Skeletal muscle cell (primary cell): ENCODE data around the gene TBXAS1.

ENCODE experiments used
- DNase-seq: peaks from one replicate; pipeline ENCODE4 v3.0.0-alpha.2; 2010; ENCODE audit warnings: low read depth
- H3K4me3 ChIP-seq: 2 replicates; pipeline ENCODE4 v1.5.1; 2011; ENCODE audit warnings: low read depth, mild to moderate bottlenecking, control low read depth, low read length, moderate library complexity

The TBXAS1 gene

DNA sequence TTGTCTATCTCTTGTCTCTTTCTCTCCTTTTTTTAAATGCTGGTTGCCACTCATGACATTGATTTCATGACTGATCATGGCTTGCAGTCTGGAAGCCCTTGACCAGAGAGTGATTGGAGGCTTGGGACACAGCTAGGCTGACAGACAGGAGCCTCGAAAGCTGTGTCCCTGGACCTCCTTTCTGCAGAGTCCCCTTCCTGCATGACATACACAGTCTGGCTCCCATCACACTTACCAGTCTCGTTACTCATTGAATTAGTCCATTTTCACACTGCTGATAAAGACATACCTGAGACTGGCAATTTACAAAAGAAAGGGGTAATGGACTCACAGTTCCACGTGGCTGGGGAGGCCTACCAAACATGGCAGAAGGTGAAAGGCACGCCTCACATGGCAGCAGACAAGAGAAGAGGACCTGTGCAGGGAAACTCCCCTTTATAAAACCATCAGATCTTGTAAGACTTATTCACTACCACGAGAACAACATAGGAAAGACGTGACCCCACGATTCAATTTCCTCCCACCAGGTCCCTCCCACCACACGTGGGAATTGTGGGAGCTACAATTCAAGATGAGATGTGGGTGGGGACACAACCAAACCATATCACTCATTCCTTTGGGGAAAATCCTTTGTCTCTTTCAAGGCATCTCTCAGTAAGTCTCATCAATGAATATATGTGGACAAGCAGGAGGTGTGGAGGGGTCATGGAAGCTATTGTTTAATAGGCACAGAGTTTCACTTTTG is 102.3 kb downstream of the TBXAS1 start:
- no peak for DNase-seq
- no peak overlapping the region for H3K4me3 ChIP-seq

DNA sequence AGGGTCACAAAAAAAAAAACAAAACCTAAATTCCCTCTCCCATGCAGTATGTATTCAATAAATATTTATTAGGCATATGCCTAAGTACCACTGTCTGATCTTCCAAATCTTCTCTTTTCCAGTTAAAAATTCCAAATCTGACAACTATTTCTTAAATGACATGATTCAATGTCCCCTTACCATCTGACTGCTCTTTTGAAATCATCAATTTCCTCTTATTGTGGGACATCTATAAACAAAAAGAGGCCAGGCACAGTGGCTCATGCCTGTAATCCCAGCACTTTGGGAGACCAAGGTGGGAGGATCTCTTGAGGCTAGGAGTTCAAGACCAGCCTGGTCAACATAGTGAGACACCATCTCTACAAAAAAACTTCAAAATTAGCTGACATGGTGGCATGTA is 103.5 kb downstream of the TBXAS1 start:
- DNase-seq = no peak
- H3K4me3 ChIP-seq = no peak overlapping the region

DNA sequence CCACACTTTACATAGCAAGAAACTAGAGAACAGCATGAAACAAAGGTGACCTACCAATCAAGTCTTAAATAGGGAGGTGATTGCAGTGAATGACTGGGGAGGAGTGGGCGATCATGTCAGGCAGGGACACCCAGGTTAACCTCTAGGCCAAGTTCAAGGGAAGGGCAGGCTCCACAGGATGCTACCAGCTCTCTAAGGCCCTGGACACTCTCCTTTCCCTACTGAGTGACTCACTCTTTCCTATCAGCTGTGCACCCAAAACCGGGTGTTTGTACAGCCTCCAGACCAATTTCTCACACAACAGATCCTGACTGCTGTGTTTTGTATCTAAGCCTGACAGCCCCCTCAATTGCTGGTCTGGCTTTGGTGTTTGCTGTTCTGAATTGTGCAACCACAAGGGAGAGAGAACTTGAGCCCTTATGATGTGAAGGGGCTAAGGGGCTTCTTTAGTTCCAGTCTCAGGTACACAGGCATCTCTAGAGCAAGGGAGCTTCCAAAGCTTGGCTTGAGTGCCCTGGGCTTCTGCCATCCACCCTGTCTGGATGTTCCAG is 107.8 kb downstream of the TBXAS1 start:
- DNase-seq = peak; percentile 47
- no peak overlapping the region for H3K4me3 ChIP-seq

DNA sequence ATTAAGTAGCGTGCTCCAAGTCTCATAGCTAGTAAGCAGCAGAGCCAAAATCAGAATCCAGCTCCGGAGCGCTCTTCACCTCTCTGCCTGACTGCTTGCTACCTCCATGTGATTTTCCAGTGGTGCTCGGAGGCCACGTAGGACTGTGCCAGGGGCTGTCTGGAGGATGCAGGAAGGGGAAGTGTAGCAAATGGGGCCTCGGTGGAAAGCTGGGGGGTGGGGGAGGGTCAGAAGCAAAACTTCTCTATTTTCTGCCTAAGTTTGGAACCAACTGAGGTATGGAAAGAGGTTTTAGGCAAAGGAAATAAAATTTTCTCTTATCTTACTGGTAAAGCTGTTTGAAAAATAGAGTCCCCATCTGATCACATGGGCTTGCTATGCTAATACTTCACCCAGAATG is 108.7 kb downstream of the TBXAS1 start:
- DNase-seq = no peak
- no peak overlapping the region for H3K4me3 ChIP-seq

DNA sequence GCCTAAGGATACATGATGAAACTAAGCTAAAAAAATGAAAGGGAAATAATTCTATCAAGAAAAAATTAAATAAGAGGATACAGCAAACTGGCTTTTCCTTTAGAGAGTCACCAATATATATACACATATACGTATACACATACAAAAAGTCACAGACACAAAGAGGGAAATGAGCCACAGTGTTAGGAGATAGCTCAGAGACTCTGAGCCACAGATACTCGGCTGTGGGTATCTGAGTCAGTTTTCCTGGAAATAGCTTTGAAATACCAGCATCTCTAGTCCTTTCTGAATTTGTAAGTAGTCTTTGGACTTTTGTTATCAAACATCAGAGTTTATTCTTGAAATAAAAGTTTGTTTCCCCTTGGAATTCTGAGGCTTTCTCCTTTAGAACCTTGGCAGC is 111.8 kb downstream of the TBXAS1 start:
- no peak for DNase-seq

DNA sequence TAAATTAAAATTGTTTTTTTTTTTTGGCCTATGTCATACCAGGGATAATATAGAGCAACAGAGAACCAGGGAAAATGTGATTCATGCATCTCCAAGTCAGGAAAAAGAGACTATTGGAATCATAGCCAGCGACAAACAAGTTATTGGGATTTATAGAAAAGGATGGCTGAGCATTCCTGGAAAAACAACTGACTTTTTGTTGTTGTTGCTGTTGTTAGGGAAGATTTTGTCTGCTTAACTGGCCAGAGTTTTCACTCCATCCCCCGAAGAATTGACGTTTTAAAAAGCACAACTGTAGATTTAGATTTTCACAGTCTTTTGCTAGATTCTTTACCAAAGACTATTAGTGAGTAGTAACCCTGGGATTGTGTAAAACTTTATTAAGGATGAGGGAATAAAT is 112.4 kb downstream of the TBXAS1 start:
- DNase-seq = no peak

More for the DNA sequence above, 111.8 kb downstream of the TBXAS1 start:
- H3K4me3 ChIP-seq = no peak overlapping the region

DNA sequence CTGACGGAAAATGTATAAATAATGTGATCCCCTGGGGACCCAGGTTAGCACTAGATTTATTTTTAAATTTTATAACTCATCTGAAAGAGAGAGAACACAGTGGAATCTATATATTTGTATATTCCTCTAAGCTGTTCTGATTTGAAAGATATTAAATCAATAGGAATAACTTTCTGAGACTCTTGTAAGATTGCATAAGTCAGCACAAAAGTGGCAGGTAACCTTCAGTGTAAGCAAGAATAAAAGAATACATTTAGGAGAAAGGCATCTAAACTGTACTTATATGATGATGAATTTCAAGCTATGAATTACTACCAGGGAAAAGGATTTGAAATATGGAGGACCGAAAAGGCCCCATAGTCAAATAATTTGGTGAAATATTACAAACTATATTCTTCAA is 112.8 kb downstream of the TBXAS1 start:
- H3K4me3 ChIP-seq = no peak overlapping the region
- DNase-seq = no peak

More for the DNA sequence above, 112.4 kb downstream of the TBXAS1 start:
- H3K4me3 ChIP-seq = no peak overlapping the region

DNA sequence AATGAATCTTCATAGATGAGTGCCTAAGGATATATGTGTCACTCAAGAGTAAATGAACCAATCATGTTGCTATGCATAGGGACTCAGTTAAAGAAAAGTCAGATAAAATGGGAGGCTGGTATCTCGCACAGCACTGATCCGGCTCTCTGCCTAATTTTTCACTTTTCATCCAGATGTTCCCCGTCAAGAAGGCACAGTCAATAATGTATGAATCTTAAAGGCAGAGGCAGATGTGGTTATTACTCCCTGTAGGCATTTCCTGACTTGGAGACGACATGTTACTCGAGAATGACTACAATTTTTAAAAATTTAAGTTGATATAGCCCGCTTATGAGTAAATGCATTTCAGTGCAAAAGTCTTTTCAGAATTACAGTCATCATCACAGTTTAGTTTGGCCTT is 113.6 kb downstream of the TBXAS1 start:
- no peak for DNase-seq

DNA sequence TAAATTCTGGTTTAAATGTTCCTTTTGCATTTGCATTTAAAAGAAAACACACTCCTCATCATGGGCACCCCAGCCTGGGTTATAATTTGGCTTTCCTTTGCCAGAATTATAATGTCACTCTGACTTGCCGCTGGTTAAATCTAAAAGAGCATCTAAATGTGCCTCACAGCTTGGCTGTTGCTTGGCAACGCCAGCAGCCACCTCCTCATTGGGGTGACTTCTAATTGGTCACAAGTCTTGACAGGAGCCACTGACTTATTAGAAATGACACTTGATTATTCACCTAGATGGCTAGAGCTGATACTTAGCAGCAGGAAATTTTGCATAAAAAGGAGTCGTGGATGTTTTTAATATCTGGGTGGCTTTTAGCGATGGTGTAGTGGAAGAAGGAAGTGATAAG is 114.3 kb downstream of the TBXAS1 start:
- DNase-seq = no peak
- H3K4me3 ChIP-seq = no peak overlapping the region

More for the DNA sequence above, 113.6 kb downstream of the TBXAS1 start:
- H3K4me3 ChIP-seq = no peak overlapping the region

DNA sequence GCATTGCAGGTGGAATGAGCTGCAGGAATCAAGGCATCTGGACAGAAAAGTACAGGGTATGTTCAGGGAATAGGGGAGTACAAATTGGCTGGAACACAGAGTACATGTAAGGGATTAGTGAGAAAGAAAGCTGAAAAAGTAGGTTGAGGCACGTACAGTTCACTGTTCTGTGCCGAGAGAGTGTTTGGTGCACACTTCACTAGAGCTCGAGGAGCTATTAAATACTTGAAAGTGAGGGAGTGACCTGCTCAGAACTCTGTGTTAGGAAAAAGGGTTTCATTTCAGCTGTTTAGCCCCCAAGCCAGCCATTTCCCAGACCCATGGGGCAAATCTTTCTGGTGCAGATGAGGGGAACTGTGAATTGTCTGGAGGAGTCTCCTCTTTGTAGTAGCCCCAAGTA is 115.2 kb downstream of the TBXAS1 start:
- DNase-seq = no peak
- no peak overlapping the region for H3K4me3 ChIP-seq

DNA sequence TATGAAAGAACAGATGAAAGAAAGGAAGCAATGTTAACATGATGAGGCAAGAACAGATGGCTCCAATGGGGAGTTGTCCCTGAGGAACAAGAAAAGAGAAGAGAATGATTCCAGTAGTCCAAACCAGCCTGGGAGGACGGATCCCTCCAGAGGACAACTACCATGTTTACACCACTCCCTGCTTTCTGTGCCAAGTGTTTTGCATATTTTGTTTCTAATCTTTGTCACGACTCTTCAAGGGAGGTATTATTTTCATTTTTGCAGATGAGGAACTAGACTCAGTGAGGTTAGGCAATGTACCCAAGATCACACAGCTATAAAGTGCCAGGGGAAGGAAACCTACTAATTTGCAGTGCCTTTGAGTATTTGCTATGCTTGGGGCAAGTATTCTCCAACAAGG is 117.5 kb downstream of the TBXAS1 start:
- H3K4me3 ChIP-seq = no peak overlapping the region
- DNase-seq = no peak

DNA sequence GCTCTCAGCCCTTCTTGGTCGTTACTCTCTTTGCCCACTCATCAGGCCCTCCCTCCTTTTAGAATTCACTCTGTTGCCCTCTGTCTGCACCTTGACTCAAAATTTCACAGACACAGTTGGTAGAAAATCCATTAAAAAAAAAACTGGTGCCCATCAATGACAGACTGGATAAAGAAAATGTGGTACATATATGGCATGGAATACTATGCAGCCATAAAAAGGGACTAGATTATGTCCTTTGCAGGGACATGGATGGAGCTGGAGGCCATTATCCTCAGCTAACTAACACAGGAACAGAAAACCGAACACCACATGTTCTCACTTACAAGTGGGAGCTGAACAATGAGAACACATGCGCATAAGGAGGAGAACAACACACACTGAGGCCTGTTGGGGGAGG is 118.0 kb downstream of the TBXAS1 start:
- no peak overlapping the region for H3K4me3 ChIP-seq
- no peak for DNase-seq

DNA sequence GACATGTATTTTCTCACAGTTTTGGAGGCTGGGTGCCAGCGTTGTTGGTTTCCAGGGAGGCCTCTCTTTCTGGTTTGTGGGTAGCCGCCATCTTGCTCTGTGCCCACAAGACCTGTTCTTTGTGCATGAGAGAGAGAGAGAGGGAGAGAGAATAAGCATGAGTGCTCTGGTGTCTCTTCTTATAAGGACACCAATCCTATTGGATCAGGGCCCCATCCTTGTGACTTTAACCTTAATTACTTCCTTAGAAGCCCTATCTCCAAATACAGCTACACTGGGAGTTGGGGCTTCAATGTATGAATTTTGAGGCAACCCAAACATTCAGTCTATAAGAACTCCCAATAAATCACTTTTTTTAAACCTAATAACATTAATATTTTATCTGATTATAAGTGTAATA is 119.1 kb downstream of the TBXAS1 start:
- no peak for DNase-seq
- H3K4me3 ChIP-seq = no peak overlapping the region

DNA sequence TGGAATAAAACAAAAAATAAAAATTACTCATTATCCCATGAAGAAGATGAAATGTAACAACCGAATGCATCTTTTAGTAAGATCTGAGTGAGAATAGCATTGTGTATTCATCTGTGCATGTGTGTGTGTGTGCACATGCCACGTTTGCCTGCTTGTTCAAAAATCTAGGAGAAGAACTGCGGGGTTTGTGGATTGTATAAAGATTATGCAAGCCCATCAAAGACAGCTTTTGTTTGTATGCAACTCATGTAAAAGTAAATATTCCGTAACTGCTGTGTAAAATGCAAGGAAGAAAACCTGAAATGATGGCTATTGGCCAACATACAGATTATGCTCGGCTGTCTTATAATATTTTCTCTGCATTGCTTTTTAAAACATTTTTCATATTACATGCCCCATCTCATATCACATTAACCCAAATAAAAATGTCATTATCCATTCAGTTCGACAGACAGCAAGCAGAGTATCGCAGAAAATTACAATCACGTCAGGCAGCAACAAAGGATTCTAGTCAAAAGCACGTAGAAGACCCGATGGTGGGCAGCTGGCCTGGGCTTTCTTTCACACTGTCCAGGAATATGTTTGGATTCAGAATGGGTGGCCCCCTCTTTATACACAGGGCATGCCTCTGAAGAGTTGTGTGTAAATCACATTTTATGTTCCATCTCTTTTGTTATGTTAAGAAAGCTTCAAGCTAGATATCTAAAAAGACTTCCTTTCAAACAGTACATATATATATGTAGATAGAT is 119.7 kb downstream of the TBXAS1 start:
- no peak overlapping the region for H3K4me3 ChIP-seq
- DNase-seq = no peak

DNA sequence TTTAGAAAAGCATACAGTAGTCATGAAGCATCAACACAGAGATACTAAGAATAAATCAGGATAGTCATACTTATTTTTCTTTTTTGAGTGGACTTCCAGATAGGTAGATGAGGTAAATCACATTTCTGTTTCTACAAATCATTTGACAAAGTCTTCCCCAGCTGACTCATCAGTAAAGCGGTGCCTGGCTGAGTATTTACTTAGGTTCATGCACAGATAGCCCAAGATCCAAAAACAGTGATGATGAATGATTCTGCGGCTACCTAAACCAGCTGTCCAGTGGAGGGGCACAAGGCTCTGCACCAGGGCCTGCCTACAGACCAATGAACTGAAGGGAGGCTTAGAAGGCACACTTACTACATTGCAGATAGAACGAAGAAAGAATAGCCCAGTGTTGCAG is 120.6 kb downstream of the TBXAS1 start:
- DNase-seq = no peak
- no peak overlapping the region for H3K4me3 ChIP-seq

DNA sequence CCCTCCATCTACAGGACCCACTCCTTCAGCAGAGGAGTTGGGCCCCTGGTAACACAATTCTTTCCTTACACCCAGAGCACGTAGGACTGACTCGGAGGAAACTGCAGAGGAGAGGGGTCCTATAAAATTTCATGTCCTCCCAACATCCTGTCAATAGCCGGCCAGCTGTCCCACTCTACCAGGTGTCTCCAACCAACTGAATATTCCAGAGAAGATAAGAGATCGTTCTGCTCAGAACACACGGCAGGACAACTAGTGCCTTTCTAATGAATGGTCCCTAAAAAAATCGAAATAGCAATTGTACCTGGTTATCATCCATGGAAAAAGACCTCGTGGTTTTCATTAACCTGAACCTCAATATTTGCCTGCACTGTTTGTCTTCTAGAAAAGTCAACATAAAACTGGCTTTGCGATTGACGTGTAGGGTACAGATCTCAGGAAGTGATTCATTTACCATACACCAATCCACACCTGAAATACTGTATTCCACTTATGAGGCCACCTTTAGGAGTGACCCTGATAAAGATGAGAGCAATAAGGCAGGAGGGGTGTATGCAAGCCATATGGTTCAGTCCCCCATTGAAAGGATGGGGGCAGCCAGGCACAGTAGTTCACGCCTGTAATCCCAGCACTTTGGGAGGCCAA is 121.9 kb downstream of the TBXAS1 start:
- no peak for DNase-seq
- H3K4me3 ChIP-seq = no peak overlapping the region

DNA sequence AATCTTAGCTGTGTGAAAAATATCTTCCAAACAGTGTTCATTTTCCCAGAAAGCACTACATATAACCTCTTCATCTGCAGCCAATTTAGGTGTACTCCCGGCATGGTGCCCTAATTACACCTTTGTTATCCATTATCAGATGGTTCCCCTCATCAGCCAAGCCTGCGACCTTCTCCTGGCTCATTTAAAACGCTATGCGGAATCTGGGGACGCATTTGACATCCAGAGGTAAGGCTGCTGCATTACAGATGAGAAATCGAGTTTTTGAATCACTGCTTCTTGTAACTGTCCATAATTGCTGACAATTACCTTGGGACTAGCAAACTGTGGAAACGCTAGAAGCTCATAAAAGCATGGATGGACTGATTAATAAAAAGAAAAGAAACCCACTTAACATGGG is 124.2 kb downstream of the TBXAS1 start:
- no peak for DNase-seq
- no peak overlapping the region for H3K4me3 ChIP-seq

DNA sequence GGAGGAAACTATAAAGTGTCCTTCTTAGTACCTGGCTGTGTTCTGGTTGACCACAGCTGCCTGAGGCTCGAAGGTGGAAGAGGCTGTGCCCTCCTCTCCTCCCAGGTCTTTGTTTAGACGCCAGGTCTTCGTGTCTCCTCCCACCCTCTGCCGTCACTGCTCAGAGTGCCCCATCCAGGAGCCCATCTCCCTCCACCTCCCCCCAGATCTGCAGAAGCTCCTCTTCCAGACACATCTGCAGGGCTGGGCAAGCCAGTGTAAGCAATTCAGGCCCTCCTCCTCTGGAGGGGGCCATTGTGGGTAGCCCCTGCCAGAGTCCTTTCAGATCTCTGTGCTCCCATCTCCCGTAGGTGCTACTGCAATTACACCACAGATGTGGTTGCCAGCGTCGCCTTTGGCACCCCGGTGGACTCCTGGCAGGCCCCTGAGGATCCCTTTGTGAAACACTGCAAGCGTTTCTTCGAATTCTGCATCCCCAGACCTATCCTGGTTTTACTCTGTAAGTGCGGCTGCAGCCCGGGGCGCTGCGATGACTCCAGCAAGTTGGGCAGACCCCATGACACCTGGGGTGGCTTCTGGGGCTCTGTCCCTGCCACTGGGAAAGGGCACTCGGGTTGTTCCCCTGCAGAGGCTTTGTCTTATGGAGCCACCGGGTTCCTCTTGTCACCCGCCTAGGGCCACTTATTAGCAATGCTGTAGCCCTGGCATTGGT is 126.2 kb downstream of the TBXAS1 start:
- H3K4me3 ChIP-seq = no peak overlapping the region
- no peak for DNase-seq

DNA sequence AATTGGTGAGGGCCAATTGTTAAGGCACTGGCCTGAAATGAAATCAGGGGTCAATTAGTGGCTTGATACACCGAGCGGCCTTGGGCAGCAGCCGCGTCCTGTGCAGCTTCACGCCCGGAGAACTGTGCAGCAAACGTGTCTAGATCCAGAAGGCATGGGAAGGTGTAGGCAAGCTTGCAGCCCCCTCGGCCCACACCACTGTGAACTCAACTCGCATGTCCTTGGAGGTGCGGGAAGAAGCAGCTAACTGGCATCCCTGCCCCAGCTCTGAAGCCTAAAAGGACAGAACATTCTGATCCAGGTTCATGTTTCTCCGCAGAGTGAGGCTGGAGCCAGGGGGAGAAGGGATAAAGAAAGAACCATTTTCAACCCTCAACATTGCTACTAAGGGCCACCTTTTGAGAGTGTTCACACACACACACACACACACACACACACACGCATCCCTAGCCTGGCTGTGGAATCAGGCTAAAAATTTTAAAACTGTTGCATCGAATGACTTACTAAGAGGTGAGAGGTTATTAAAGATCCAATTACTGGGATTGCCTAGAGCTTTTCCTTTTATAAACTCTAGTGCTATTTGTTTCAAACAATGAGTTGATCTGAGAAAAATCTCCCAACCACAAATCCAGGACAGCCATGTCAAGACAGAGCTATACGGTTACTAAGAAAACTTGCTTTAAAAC is 129.7 kb downstream of the TBXAS1 start:
- peak; percentile 16 for DNase-seq
- H3K4me3 ChIP-seq = no peak overlapping the region
